ENCODE results near the gene CABYR. TPM values are rescaled to one million over a fixed set of nuclear protein-coding genes. Genes with fewer than 3 reads are reported as not detected.

CABYR gene
- total and polyA plus RNA-seq, 7 donors, result 0.04 to 1.2 (median 0.21) TPM; not detected in 4

DNA sequence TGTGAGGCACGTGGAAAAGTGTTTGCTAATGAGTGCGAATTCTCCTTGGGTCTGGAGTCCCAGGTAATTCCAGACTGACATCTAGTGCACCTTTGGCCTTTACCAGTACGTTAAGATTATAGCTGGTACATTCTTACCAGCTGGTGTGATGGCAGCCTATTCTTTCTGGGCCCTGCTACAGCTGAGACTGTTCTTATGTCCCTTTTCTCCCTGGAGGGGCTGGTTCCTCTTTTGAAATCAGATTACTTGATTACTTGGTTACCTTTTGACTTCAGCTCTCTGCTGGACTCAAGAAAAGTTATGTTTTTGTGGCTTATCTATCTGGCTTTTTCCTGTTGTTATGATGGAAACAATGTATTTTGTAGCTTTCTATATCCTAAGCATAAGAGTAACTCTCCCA, 14.5 kb downstream of the CABYR start:
- no peak overlapping the region for H3K27ac ChIP-seq
- H3K27me3 ChIP-seq (ENCODE audit: insufficient read depth in 3 of 3, low read length in 2 of 3), result no peaks in the 10 kb centered on the region
- intact Hi-C loops (cut with DNase I), result no loop called here
- no peak overlapping the region for H3K4me3 ChIP-seq
- H3K4me1 ChIP-seq, result no peaks in the 10 kb centered on the region
- H3K36me3 ChIP-seq (ENCODE audit: insufficient read depth in 1 of 2, low read depth in 1 of 2), result peaks cover 7 to 45% of the 10 kb centered on the region in 2 donors
- no peak for DNase-seq
- no peak for ATAC-seq
- TF ChIP-seq CTCF (IDR thresholded peaks at IDR 0.05), result no peak
- WGBS, 3 donors, result 89 to 93% (median 90%) methylated on average over 3 of the region's 3 CpGs
- no peaks in the 10 kb centered on the region for H3K9me3 ChIP-seq

GRCh38 chr18:24157855-24158254, 19.0 kb downstream of the CABYR start:
- H3K27ac ChIP-seq, result no peak overlapping the region
- no peaks in the 10 kb centered on the region for H3K9me3 ChIP-seq
- no peaks in the 10 kb centered on the region for H3K27me3 ChIP-seq (ENCODE audit: insufficient read depth in 3 of 3, low read length in 2 of 3)
- H3K4me3 ChIP-seq, result no peak overlapping the region
- no peak for TF ChIP-seq CTCF (IDR thresholded peaks at IDR 0.05)
- H3K36me3 ChIP-seq (ENCODE audit: insufficient read depth in 1 of 2, low read depth in 1 of 2), result peaks cover 9 to 80% of the 10 kb centered on the region in 2 donors
- intact Hi-C loops (cut with DNase I), result no loop called here
- ATAC-seq (no peak), DNase-seq (no peak)
- WGBS, 3 donors, result 79 to 90% (median 84%) methylated on average over 3 of the region's 3 CpGs
- H3K4me1 ChIP-seq, result no peaks in the 10 kb centered on the region

GRCh38 chr18:24160086-24160485, 21.2 kb downstream of the CABYR start:
- Histone ChIP-seq H3K27ac (no peak overlapping the region), H3K27me3 (ENCODE audit: insufficient read depth in 3 of 3, low read length in 2 of 3) (no peaks in the 10 kb centered on the region), H3K36me3 (ENCODE audit: insufficient read depth in 1 of 2, low read depth in 1 of 2) (peaks cover 9 to 95% of the 10 kb centered on the region in 2 donors), H3K9me3 (no peaks in the 10 kb centered on the region), H3K4me1 (no peaks in the 10 kb centered on the region), H3K4me3 (no peak overlapping the region)
- ATAC-seq (no peak), DNase-seq (no peak)
- intact Hi-C loops (cut with DNase I), result no loop called here
- no peak for TF ChIP-seq CTCF (IDR thresholded peaks at IDR 0.05)
- 90 to 96% (median 91%) methylated on average over 5 of the region's 5 CpGs for WGBS, 3 donors

DNA sequence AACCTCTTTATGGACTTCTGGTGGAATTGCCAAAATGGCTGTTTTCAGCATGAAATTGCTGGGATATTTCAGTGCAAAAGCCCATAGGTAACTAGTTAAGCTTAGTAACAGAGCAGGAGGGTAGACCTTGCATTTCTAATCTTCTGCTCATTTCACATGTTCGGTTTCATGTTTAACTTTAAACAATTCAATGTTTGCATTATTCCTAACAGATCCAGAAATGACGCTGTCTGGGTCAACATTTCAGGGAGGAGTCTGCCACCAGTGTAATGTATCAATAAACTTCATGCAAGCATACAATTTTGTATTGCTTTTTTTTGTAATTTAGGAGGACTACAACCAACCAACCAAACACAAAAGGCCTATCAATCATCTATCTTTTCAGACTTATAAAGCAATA, 22.4 kb downstream of the CABYR start:
- DNase-seq, result no peak
- no peaks in the 10 kb centered on the region for H3K27me3 ChIP-seq (ENCODE audit: insufficient read depth in 3 of 3, low read length in 2 of 3)
- no peak for ATAC-seq
- intact Hi-C loops (cut with DNase I), result no loop called here
- WGBS, 3 donors, result 94 to 98% (median 97%) methylated on average over 2 of the region's 2 CpGs
- no peak overlapping the region for H3K4me3 ChIP-seq
- H3K9me3 ChIP-seq, result no peaks in the 10 kb centered on the region
- peaks cover 6 to 95% of the 10 kb centered on the region in 2 donors for H3K36me3 ChIP-seq (ENCODE audit: insufficient read depth in 1 of 2, low read depth in 1 of 2)
- H3K4me1 ChIP-seq, result no peaks in the 10 kb centered on the region
- no peak overlapping the region for H3K27ac ChIP-seq
- TF ChIP-seq CTCF (IDR thresholded peaks at IDR 0.05), result no peak

GRCh38 chr18:24168496-24168895, 29.6 kb downstream of the CABYR start:
- ATAC-seq (no peak), DNase-seq (no peak)
- Histone ChIP-seq H3K27ac (no peak overlapping the region), H3K36me3 (ENCODE audit: insufficient read depth in 1 of 2, low read depth in 1 of 2) (peaks cover 10 to 84% of the 10 kb centered on the region in 2 donors), H3K9me3 (no peaks in the 10 kb centered on the region), H3K4me3 (no peak overlapping the region), H3K27me3 (ENCODE audit: insufficient read depth in 3 of 3, low read length in 2 of 3) (no peaks in the 10 kb centered on the region), H3K4me1 (no peaks in the 10 kb centered on the region)
- TF ChIP-seq CTCF (IDR thresholded peaks at IDR 0.05), result no peak
- intact Hi-C loops (cut with DNase I), result no loop called here
- WGBS, 3 donors, result 82 to 85% (median 84%) methylated on average over 7 of the region's 7 CpGs
